ENCODE measurements around the gene FHIT. TPM values are rescaled to one million over a fixed set of nuclear protein-coding genes. Genes with fewer than 3 reads are reported as not detected.

FHIT gene
- total and polyA plus RNA-seq, 4 donors: 2.1 to 14.7 (median 6.6) TPM

- DNase-seq (ENCODE audit: low spot score): no peak
- Histone ChIP-seq H3K36me3 (ENCODE audit: control insufficient read depth in 4 of 4, insufficient read depth in 3 of 4, low read depth in 1 of 4, low read length in 3 of 4) (no peaks in the 10 kb centered on the region), H3K9me3 (ENCODE audit: control insufficient read depth in 4 of 4, low read length in 3 of 4) (no peaks in the 10 kb centered on the region), H3K9ac (ENCODE audit: low read depth in 1 of 2, low read length in 2 of 2) (no peak overlapping the region), H3K4me1 (ENCODE audit: control insufficient read depth in 4 of 4, insufficient read depth in 4 of 4, low read length in 3 of 4) (peaks cover 2 to 21% (median 12%) of the 10 kb centered on the region in 4 donors), H3K27me3 (ENCODE audit: control insufficient read depth in 4 of 4, insufficient read depth in 4 of 4, low read length in 3 of 4) (no peaks in the 10 kb centered on the region), H3K27ac (ENCODE audit: low read depth in 1 of 2, low read length in 2 of 2) (no peak overlapping the region), H3K4me3 (ENCODE audit: low read depth in 1 of 3, low read length in 3 of 3) (no peak overlapping the region)
- TF ChIP-seq FOXA1 (IDR thresholded peaks at IDR 0.05) (no peak), REST (IDR thresholded peaks at IDR 0.05) (no peak), RXRA (IDR thresholded peaks at IDR 0.05) (no peak), JUND (IDR thresholded peaks at IDR 0.05) (no peak), MAX (IDR thresholded peaks at IDR 0.05) (no peak)
- WGBS: 81% methylated on average over 2 of the region's 2 CpGs
Observed at GRCh38 chr3:61268644-61269043, 17.4 kb upstream of the FHIT start.

GRCh38 chr3:61264281-61264680, 13.0 kb upstream of the FHIT start:
- Histone ChIP-seq H3K27me3 (ENCODE audit: control insufficient read depth in 4 of 4, insufficient read depth in 4 of 4, low read length in 3 of 4) (no peaks in the 10 kb centered on the region), H3K27ac (ENCODE audit: low read depth in 1 of 2, low read length in 2 of 2) (no peak overlapping the region), H3K9ac (ENCODE audit: low read depth in 1 of 2, low read length in 2 of 2) (no peak overlapping the region), H3K9me3 (ENCODE audit: control insufficient read depth in 4 of 4, low read length in 3 of 4) (no peaks in the 10 kb centered on the region), H3K4me3 (ENCODE audit: low read depth in 1 of 3, low read length in 3 of 3) (no peak overlapping the region), H3K36me3 (ENCODE audit: control insufficient read depth in 4 of 4, insufficient read depth in 3 of 4, low read depth in 1 of 4, low read length in 3 of 4) (no peaks in the 10 kb centered on the region), H3K4me1 (ENCODE audit: control insufficient read depth in 4 of 4, insufficient read depth in 4 of 4, low read length in 3 of 4) (peaks cover 2 to 24% (median 14%) of the 10 kb centered on the region in 4 donors)
- TF ChIP-seq FOXA1 (IDR thresholded peaks at IDR 0.05): no peak
- TF ChIP-seq RXRA (IDR thresholded peaks at IDR 0.05): peak in 1 of 2 donors; percentile 38
- TF ChIP-seq SP1 (IDR thresholded peaks at IDR 0.05): peak; percentile 57
- TF ChIP-seq YY1 (IDR thresholded peaks at IDR 0.05): no peak
- TF ChIP-seq CTCF (IDR thresholded peaks at IDR 0.05; ENCODE audit: low read depth, low read length, missing input control): no peak
- TF ChIP-seq ATF3 (IDR thresholded peaks at IDR 0.05): no peak
- TF ChIP-seq GABPA (IDR thresholded peaks at IDR 0.05 in 1 of 2, conservative IDR thresholded peaks at IDR 0.05 in 1 of 2): no peak
- TF ChIP-seq HNF4A (conservative IDR thresholded peaks at IDR 0.05): peak; percentile 24 to 43
- no peak for TF ChIP-seq FOXA2 (IDR thresholded peaks at IDR 0.05)
- 43% methylated on average over 2 of the region's 2 CpGs for WGBS
- no peak for DNase-seq (ENCODE audit: low spot score)

- 97% methylated on average over 1 of the region's 1 CpG for WGBS
- no peaks in the 10 kb centered on the region for H3K9me3 ChIP-seq (ENCODE audit: control insufficient read depth in 4 of 4, low read length in 3 of 4)
- H3K4me1 ChIP-seq (ENCODE audit: control insufficient read depth in 4 of 4, insufficient read depth in 4 of 4, low read length in 3 of 4): peaks cover 0 to 4% (median 1%) of the 10 kb centered on the region in 4 donors
- H3K27me3 ChIP-seq (ENCODE audit: control insufficient read depth in 4 of 4, insufficient read depth in 4 of 4, low read length in 3 of 4): no peaks in the 10 kb centered on the region
- no peak overlapping the region for H3K27ac ChIP-seq (ENCODE audit: low read depth in 1 of 2, low read length in 2 of 2)
- H3K4me3 ChIP-seq (ENCODE audit: low read depth in 1 of 3, low read length in 3 of 3): no peak overlapping the region
- no peak for TF ChIP-seq YY1 (IDR thresholded peaks at IDR 0.05)
- TF ChIP-seq SP1 (IDR thresholded peaks at IDR 0.05): no peak
- TF ChIP-seq HNF4G (IDR thresholded peaks at IDR 0.05): no peak
- TF ChIP-seq ATF3 (IDR thresholded peaks at IDR 0.05): no peak
- no peak for TF ChIP-seq ZBTB33 (IDR thresholded peaks at IDR 0.05)
- no peak for TF ChIP-seq EGR1 (IDR thresholded peaks at IDR 0.05; ENCODE audit: low read depth in 2 of 2)
- TF ChIP-seq NR2F2 (IDR thresholded peaks at IDR 0.05): no peak
- TF ChIP-seq RXRA (IDR thresholded peaks at IDR 0.05): no peak
- no peak for TF ChIP-seq GABPA (IDR thresholded peaks at IDR 0.05 in 1 of 2, conservative IDR thresholded peaks at IDR 0.05 in 1 of 2)
- no peak for TF ChIP-seq TAF1 (conservative IDR thresholded peaks at IDR 0.05)
- no peak for TF ChIP-seq CTCF (IDR thresholded peaks at IDR 0.05; ENCODE audit: low read depth, low read length, missing input control)
- no peak for TF ChIP-seq HNF4A (conservative IDR thresholded peaks at IDR 0.05)
- H3K9ac ChIP-seq (ENCODE audit: low read depth in 1 of 2, low read length in 2 of 2): no peak overlapping the region
- no peaks in the 10 kb centered on the region for H3K36me3 ChIP-seq (ENCODE audit: control insufficient read depth in 4 of 4, insufficient read depth in 3 of 4, low read depth in 1 of 4, low read length in 3 of 4)
- no peak for DNase-seq (ENCODE audit: low spot score)
Observed at GRCh38 chr3:61257148-61257547, 5.9 kb upstream of the FHIT start.

Data from liver (tissue), 9 donors.